IPS DF 19.7 (cell line): ENCODE results near the gene OMG.
"Not testable (repeated sequence)": the region's sequence is repeated elsewhere in the genome, so short reads cannot be mapped to it uniquely, and the experiment has no call there.

ENCODE experiments used
- DNase-seq: peaks from one replicate; pipeline ENCODE4 v3.0.0-alpha.2; 2013; ENCODE audit warnings: low read depth, low spot score

OMG gene, protein sequence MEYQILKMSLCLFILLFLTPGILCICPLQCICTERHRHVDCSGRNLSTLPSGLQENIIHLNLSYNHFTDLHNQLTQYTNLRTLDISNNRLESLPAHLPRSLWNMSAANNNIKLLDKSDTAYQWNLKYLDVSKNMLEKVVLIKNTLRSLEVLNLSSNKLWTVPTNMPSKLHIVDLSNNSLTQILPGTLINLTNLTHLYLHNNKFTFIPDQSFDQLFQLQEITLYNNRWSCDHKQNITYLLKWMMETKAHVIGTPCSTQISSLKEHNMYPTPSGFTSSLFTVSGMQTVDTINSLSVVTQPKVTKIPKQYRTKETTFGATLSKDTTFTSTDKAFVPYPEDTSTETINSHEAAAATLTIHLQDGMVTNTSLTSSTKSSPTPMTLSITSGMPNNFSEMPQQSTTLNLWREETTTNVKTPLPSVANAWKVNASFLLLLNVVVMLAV

GRCh38 chr17:31297090-31297489, at the start of gene OMG:
TSS of gene OMG (minus strand) at chr17:31297239. CDS start at chr17:31296331, 908 bp downstream.
- DNase-seq: no peak

DNA sequence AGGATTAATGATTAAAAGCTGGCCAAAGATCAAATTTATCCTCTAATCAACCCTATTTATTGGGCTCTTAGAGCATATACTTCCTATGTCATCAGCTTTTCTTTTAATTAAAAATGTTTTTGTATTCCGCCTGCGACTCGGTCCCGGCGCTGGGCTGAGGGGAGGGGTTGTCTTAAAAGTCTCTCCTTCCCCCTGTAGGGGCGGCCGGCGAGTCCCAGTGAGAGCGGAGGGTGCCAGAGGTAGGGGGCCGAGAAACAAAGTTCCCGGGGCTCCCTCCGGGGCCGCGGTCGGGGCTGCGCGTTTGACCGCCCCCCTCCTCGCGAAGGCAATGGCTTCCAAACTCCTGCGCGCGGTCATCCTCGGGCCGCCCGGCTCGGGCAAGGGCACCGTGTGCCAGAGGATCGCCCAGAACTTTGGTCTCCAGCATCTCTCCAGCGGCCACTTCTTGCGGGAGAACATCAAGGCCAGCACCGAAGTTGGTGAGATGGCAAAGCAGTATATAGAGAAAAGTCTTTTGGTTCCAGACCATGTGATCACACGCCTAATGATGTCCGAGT, 48.2 kb upstream of the OMG start:
- not testable (repeated sequence) for DNase-seq

DNA sequence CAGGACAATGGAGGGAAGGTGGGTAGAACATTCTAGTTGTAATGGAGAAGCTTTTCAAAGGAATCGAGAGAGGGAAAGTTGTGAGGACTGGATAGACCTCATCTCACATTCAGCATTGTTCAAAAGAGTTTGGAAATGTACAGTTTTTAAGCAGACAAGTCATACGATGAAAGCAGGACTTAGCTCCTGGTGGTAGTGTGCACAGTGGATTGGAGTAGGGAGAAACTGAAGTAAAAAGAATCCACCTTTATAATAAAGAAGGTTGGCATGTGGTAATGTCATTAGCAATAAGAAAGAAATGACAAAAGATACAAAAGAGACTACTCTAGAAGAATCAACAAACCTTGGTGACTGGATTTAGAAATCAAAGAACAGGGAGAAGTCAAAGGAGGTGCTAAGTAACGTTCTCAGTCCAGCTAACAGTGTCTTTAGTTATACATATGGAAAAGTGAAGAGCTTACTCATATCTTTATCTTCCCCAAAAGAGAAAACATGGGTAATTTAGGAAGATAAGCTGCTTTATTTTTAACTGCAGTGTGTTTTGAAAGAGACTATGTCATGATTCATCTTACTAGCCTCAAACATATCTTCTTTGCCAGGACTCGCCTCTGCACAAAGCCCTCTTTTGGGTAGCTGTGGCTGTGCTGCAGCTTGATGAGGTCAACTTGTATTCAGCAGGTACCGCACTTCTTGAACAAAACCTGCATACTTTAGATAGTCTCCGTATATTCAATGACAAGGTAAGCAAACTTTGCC, 43.0 kb upstream of the OMG start:
- no peak for DNase-seq

- DNase-seq: no peak
Measured at GRCh38 chr17:31329221-31329620, 32.2 kb upstream of the OMG start.

- no peak for DNase-seq
Measured at GRCh38 chr17:31328160-31328535, 31.1 kb upstream of the OMG start.

DNA sequence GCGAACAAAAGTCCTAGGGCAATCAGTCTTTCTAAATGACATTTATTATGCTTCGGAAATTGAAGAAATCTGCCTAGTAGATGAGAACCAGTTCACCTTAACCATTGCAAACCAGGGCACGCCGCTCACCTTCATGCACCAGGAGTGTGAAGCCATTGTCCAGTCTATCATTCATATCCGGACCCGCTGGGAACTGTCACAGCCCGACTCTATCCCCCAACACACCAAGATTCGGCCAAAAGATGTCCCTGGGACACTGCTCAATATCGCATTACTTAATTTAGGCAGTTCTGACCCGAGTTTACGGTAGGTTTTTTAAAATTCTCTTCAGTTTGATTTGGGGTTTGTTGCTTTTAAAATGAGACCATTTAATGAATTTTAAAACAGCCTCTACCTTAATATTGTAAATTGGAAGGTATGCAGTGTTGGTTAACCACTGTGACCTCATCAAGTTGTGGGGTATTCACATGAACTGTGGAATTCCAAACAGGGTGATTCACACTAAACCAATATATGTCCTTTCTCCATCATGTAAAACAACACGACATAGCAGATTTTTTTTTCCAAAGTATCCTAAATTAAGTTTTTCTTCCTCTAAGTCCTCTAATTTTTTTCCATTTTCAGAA, 30.6 kb upstream of the OMG start:
- no peak for DNase-seq

DNA sequence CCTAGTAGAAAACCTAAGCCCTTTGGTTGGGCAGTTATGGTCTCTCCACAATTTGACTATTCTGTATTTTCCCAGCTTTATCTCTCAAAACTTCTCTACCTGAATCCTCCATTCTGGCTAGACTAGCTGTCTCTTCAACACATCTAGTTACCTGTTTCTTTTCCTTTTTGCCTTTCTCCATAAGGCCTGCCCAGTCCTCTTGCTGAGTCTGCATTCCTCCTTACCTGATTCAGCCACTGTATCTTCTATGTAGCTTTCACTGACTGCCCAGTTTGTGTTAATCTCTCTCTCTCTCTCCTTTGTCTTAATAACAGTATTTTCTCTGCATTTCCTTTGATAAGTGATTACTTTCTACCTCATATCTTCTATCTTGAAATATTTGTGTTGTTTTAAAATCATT, 26.5 kb upstream of the OMG start:
- DNase-seq: no peak

- no peak for DNase-seq
Measured at GRCh38 chr17:31321966-31322365, 24.9 kb upstream of the OMG start.

DNA sequence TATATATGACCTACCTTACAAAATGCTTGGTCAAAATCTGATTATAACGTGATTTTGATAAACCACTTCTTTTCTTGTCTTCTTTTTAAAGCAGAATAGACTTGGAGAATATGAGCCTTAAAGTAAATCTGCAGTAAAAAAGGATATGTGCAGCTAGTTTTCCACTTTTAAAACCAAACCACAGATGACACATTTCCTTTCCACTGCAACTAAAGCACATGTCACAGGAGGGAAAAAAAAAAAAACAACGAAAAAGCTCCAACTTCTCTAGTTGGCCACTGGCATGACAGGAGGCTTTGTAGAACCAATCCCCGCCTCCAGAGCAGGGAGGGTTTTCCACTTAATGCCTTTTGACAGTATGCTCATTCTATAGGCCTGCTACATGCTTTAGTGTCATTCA, 24.4 kb upstream of the OMG start, which contains the start of gene EVI2A:
Gene EVI2A (minus strand): TSS at position 142 of the 400 bp plus-strand sequence. CDS start 2,609 bp downstream, outside the sequence.
- DNase-seq: no peak

DNA sequence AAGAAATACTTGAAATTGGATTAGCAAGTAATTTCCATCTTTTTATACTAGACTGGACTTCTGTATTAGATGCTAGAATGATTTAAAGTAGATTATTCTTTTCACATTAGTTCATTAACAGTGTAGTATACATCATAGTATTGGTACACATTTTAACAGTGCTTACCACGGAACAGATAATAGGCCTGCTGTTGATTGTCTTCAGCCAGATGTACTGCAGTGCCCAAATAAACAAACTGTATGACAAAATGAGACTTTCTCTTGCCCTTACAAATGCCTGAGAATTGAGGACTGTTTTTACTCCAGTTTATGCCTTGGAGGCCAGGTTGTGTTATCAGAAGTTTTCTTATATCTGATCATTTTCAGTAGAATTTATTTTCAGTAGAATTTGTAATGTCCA, 23.8 kb upstream of the OMG start:
- no peak for DNase-seq

GRCh38 chr17:31320241-31320640, 23.2 kb upstream of the OMG start:
- DNase-seq: no peak

GRCh38 chr17:31318851-31319661, 22.0 kb upstream of the OMG start:
- no peak for DNase-seq

DNA sequence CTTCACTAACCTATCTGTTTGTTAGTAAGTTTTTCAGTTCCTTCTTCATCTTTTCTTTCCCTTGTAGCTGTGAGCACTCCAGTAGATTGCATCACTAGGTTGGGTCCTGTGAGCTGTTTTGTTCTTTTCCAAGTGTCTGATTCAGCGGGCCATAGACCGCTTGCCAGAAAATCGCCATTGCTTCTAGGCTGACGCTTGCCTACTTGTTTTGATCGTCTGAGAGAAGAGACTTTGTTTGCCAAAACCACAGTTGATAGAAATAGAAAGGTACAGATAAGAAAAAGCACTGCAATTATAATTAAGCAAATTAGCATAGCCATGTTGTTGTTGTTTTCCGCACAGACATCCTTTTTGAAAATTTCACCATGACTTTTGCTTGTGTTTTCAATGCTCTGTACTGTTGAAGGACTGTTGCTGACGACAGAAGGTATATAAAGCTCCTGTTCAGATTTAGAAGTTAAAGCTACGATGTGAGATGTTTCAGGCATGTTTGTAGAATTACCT, 21.3 kb upstream of the OMG start:
- DNase-seq: no peak

GRCh38 chr17:31314782-31315100, 17.7 kb upstream of the OMG start:
- no peak for DNase-seq

DNA sequence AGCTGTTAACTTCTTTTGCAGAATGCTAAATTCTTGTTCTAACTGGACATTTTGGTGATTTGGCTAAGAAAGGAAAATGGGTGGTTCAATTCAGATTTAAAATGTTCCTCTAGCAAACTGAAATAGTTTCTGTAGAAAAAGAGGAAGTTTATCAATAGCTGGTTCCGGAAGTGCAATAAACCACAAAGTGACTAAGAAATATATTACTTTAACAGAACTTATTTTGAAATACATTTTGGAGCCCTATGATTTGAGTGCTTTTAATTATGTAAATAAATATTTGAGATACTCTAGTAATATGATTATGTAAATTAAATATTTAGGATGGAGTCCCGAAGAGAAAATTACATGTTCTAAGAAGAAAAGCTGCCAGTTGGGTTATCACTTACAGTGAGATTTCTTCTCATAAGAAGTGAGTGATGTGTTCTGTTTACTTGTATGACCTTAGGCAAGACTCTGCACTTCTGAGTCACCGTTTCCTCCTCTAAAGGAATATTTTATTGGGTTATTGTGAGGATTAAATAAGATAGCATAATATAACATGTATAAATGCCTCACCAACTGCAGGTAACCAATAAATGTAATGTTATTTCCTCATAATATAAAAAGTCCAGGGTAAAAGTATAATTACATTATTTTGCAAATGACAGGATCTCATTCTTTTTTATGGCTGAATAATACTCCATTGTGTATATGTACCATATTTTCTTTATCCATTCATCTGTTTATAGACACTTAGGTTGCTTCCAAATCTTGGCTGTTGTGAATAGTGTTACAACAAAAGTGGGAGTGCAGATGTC, 17.1 kb upstream of the OMG start, which contains the start of gene EVI2B:
Gene EVI2B (minus strand): TSS at position 73 of the 800 bp plus-strand sequence. CDS start 8,445 bp downstream, outside the sequence.
- no peak for DNase-seq

DNA sequence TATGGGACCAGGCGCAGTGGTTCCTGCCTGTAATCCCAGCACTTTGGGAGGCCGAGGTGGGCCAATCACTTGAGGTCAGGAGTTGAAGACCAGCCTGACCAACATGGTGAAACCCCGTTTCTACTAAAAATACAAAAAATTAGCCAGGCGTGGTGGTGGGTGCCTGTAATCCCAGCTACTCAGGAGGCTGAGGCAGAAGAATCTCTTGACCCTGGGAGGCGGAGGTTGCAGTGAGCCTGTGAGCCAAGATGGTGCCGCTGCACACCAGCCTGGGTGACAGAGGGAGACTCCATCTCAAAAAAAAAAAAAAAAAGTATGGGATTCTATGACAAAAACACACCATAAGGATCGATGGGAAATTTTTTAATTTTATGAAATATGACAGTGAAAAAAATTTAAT, 15.2 kb upstream of the OMG start:
- not testable (repeated sequence) for DNase-seq

GRCh38 chr17:31311526-31311925, 14.5 kb upstream of the OMG start:
- DNase-seq: no peak

GRCh38 chr17:31310886-31311285, 13.8 kb upstream of the OMG start:
- DNase-seq: no peak

- DNase-seq: no peak
Measured at GRCh38 chr17:31310260-31310659, 13.2 kb upstream of the OMG start.

DNA sequence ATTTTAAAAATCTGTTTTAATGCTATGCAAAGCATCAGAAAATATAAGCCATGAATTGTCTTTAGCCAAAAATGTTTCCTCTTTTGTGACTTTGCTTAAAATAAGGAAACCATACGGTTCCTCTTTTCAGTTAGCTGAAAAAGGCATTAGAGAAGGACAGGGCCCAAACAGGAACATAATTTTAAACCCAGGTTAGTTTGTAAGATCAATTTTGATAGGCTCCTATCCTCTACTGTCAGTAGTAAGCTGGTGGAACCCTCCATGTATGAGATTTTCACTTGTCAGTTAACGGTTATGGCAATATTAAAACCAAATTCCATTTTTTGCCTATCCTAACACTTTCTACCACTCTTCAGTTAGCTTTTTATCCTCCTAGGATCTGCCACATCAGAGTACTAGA, 12.5 kb upstream of the OMG start:
- no peak for DNase-seq
